A549 (cell line): Measurements from ENCODE around the gene KRT222.

ENCODE experiments used
- FOSL2 ChIP-seq, 2 experiments: fragments of 450-650 bp in 1 of 2; fragments of >200 bp in 1 of 2; sonication (Bioruptor Twin) in 1 of 2; formaldehyde crosslinking; IDR thresholded peaks; 2 replicates each; pipeline versions ENCODE4 v1.5.0 to v1.6.1; 2016 to 2020; ENCODE audit warnings: mild to moderate bottlenecking in 1 of 2, moderate library complexity in 1 of 2
- POLR2A ChIP-seq: IDR thresholded peaks from 2 replicates; pipeline ENCODE4 v1.6.1; 2012; ENCODE audit warnings: mild to moderate bottlenecking, low read length
- ZFP36 ChIP-seq: fragments of 450-650 bp; IDR thresholded peaks from 2 replicates; pipeline ENCODE4 v1.6.1; 2014; ENCODE audit warnings: borderline replicate concordance; ENCODE audit not compliant: partially characterized antibody
- TF ChIP-seq, protein P1 (sequence below): fragments of >200 bp; sonication (Bioruptor Twin); formaldehyde crosslinking; IDR thresholded peaks from 3 replicates; pipeline ENCODE4 v1.5.1; 2016
- TF ChIP-seq, protein P2 (sequence below): IDR thresholded peaks from 2 replicates; pipeline ENCODE4 v1.6.1; 2012

DNA sequence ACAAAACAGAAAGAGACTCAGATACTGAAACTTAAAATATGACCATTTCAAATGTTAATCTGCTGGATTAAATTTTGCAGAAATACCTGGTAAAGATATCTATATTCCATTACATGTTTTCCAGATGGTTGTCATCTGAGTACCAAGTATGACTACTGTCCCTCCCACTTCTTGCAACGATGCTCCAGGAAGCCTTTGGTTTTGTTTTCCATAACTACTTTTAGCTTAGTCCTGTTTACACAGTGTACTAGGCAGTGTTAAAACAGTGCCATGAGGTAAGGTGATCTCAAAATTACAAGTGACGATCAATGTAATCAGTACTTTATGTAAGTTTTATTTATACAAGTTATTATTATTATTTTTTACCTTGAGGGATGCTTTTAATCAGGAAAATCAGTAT, 35.1 kb downstream of the KRT222 start:
- TF ChIP-seq, protein P1, sequence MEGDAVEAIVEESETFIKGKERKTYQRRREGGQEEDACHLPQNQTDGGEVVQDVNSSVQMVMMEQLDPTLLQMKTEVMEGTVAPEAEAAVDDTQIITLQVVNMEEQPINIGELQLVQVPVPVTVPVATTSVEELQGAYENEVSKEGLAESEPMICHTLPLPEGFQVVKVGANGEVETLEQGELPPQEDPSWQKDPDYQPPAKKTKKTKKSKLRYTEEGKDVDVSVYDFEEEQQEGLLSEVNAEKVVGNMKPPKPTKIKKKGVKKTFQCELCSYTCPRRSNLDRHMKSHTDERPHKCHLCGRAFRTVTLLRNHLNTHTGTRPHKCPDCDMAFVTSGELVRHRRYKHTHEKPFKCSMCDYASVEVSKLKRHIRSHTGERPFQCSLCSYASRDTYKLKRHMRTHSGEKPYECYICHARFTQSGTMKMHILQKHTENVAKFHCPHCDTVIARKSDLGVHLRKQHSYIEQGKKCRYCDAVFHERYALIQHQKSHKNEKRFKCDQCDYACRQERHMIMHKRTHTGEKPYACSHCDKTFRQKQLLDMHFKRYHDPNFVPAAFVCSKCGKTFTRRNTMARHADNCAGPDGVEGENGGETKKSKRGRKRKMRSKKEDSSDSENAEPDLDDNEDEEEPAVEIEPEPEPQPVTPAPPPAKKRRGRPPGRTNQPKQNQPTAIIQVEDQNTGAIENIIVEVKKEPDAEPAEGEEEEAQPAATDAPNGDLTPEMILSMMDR = no peak
- no peak for TF ChIP-seq POLR2A
- no peak for TF ChIP-seq FOSL2 (IDR thresholded peaks at IDR 0.05)
- TF ChIP-seq FOSL2 (CRISPR knock-in tag; IDR thresholded peaks at IDR 0.05) = no peak
- no peak for TF ChIP-seq ZFP36
- TF ChIP-seq, protein P2, sequence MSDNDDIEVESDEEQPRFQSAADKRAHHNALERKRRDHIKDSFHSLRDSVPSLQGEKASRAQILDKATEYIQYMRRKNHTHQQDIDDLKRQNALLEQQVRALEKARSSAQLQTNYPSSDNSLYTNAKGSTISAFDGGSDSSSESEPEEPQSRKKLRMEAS = no peak
